ENCODE results near the gene JPH4. TPM values are rescaled to one million over a fixed set of nuclear protein-coding genes. Genes with fewer than 3 reads are reported as not detected.
A peak's percentile ranks its signal among the peaks of the same experiment; 100 is the strongest.
"Not testable (repeated sequence)": the region's sequence is repeated elsewhere in the genome, so short reads cannot be mapped to it uniquely, and the experiment has no call there.

Gene JPH4
- total RNA-seq, 2 donors from 2014 or later = 0.52 to 0.99 TPM

DNA sequence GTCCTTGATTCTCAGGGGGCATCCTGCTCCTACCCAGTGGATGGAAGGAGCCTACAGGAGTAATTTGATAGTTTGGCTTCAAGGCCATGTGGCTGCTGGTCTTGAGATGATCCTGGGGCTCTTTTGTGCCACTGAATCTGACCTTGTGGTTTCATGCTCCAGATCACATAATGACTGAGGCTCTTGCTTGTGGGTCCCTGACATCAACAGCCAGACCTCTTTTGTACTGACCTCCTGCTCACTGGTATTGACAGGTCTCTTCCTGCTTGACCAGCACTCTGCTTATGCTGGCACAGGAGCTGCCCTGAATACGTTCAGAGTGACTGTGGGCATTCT is 23.2 kb upstream of the JPH4 start:
- Histone ChIP-seq H3K27me3 (no peaks in the 10 kb centered on the region), H3K4me3 (no peak overlapping the region), H3K9me3 (no peaks in the 10 kb centered on the region), H3K27ac (peak overlapping the region in 2 of 4 donors; percentile 21 to 36), H3K36me3 (replicated peaks in 1 of 2; ENCODE audit: insufficient read depth in 1 of 2, low read depth in 2 of 2) (no peaks in the 10 kb centered on the region), H3K4me1 (peaks cover 41% of the 10 kb centered on the region)
- TF ChIP-seq, protein P1, sequence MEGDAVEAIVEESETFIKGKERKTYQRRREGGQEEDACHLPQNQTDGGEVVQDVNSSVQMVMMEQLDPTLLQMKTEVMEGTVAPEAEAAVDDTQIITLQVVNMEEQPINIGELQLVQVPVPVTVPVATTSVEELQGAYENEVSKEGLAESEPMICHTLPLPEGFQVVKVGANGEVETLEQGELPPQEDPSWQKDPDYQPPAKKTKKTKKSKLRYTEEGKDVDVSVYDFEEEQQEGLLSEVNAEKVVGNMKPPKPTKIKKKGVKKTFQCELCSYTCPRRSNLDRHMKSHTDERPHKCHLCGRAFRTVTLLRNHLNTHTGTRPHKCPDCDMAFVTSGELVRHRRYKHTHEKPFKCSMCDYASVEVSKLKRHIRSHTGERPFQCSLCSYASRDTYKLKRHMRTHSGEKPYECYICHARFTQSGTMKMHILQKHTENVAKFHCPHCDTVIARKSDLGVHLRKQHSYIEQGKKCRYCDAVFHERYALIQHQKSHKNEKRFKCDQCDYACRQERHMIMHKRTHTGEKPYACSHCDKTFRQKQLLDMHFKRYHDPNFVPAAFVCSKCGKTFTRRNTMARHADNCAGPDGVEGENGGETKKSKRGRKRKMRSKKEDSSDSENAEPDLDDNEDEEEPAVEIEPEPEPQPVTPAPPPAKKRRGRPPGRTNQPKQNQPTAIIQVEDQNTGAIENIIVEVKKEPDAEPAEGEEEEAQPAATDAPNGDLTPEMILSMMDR (IDR thresholded peaks at IDR 0.05) = no peak
- no peak for TF ChIP-seq POLR2A (IDR thresholded peaks at IDR 0.05)
- ATAC-seq = peak; percentile 12
- intact Hi-C loops (cut with DNase I) = no loop called here
- DNase-seq = no peak
- 60 to 75% methylated on average over 1 of the region's 1 CpG for WGBS, 2 donors

DNA sequence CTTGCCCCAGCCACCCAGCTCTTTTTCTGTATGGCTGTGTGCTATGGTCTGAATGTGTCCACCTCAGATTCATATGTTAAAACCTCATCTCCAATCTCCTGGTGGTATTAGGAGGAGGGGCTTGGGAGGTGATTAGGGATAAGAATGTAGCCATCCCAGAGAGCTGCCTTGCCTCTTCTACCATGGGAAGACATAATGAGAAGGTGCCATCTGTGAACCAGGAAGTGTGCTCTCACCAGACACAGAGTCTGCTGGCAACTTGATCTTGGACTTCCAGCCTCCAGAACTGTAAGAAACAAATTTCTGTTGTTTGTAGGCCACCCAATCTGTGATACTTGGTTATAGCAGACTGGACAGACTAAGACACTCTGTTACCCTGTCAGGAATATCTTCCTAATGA is 22.8 kb upstream of the JPH4 start:
- Histone ChIP-seq H3K36me3 (replicated peaks in 1 of 2; ENCODE audit: insufficient read depth in 1 of 2, low read depth in 2 of 2) (no peaks in the 10 kb centered on the region), H3K27ac (peak overlapping the region in 2 of 4 donors; percentile 21 to 36), H3K9me3 (no peaks in the 10 kb centered on the region), H3K4me3 (no peak overlapping the region), H3K4me1 (peaks cover 37% of the 10 kb centered on the region), H3K27me3 (no peaks in the 10 kb centered on the region)
- ATAC-seq (peak; percentile 68), DNase-seq (peak in 1 of 4 donors; percentile 18)
- TF ChIP-seq POLR2A (IDR thresholded peaks at IDR 0.05) = no peak
- TF ChIP-seq, protein P1 (IDR thresholded peaks at IDR 0.05) = no peak
- intact Hi-C loops (cut with DNase I) = no loop called here

- H3K27me3 ChIP-seq = no peaks in the 10 kb centered on the region
- H3K4me3 ChIP-seq = no peak overlapping the region
- no peak overlapping the region for H3K27ac ChIP-seq
- no peak for DNase-seq
- intact Hi-C loops (cut with DNase I) = no loop called here
- 93 to 100% methylated on average over 1 of the region's 1 CpG for WGBS, 2 donors
- ATAC-seq = no peak
- no peaks in the 10 kb centered on the region for H3K9me3 ChIP-seq
- H3K36me3 ChIP-seq (replicated peaks in 1 of 2; ENCODE audit: insufficient read depth in 1 of 2, low read depth in 2 of 2) = no peaks in the 10 kb centered on the region
- peaks cover 31% of the 10 kb centered on the region for H3K4me1 ChIP-seq
- no peak for TF ChIP-seq POLR2A (IDR thresholded peaks at IDR 0.05)
- TF ChIP-seq, protein P1 (IDR thresholded peaks at IDR 0.05) = no peak
Measured at GRCh38 chr14:23600806-23601205, 22.2 kb upstream of the JPH4 start.

DNA sequence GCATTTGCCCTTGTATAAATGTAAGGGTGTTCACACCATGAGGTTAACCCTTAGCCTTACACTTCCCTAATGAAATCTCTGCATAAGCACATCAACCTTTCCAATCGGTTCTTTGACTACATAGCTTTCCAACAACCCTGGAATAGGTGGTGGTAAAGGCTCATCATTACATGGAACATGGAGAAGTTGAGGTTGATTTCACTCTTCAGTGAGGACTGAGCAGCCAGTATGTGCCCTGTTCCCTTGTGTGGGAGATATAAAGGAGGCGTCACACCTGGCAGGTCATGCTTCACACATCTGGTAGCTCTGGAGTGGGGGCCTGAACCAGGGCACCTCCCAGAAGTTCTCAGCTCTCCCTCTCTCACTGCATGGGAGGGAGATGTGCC is 21.7 kb upstream of the JPH4 start:
- TF ChIP-seq POLR2A (IDR thresholded peaks at IDR 0.05) = no peak
- TF ChIP-seq, protein P1 (IDR thresholded peaks at IDR 0.05) = no peak
- intact Hi-C loops (cut with DNase I) = no loop called here
- peaks cover 26% of the 10 kb centered on the region for H3K4me1 ChIP-seq
- DNase-seq = no peak
- no peaks in the 10 kb centered on the region for H3K9me3 ChIP-seq
- no peak overlapping the region for H3K27ac ChIP-seq
- 45 to 77% methylated on average over 2 of the region's 2 CpGs for WGBS, 2 donors
- no peak for ATAC-seq
- H3K27me3 ChIP-seq = no peaks in the 10 kb centered on the region
- no peaks in the 10 kb centered on the region for H3K36me3 ChIP-seq (replicated peaks in 1 of 2; ENCODE audit: insufficient read depth in 1 of 2, low read depth in 2 of 2)
- H3K4me3 ChIP-seq = no peak overlapping the region

GRCh38 chr14:23594191-23594590 is 15.6 kb upstream of the JPH4 start:
- H3K27ac ChIP-seq; H3K4me3 ChIP-seq; intact Hi-C loops (cut with DNase I); H3K36me3 ChIP-seq (replicated peaks in 1 of 2; ENCODE audit: insufficient read depth in 1 of 2, low read depth in 2 of 2); H3K4me1 ChIP-seq; H3K9me3 ChIP-seq; H3K27me3 ChIP-seq; ATAC-seq; DNase-seq: not testable (repeated sequence)
- WGBS, 2 donors = 84% methylated on average over 3 of the region's 3 CpGs

Data from body of pancreas (tissue), 4 donors.